ENCODE data around the gene PNPLA7.
"Not testable (repeated sequence)": the region's sequence is repeated elsewhere in the genome, so short reads cannot be mapped to it uniquely, and the experiment has no call there.

PNPLA7 gene

GRCh38 chr9:137480686-137481683 lies 69.2 kb downstream of the PNPLA7 start:
- no peak for DNase-seq (ENCODE audit: low read depth, low spot score)

DNA sequence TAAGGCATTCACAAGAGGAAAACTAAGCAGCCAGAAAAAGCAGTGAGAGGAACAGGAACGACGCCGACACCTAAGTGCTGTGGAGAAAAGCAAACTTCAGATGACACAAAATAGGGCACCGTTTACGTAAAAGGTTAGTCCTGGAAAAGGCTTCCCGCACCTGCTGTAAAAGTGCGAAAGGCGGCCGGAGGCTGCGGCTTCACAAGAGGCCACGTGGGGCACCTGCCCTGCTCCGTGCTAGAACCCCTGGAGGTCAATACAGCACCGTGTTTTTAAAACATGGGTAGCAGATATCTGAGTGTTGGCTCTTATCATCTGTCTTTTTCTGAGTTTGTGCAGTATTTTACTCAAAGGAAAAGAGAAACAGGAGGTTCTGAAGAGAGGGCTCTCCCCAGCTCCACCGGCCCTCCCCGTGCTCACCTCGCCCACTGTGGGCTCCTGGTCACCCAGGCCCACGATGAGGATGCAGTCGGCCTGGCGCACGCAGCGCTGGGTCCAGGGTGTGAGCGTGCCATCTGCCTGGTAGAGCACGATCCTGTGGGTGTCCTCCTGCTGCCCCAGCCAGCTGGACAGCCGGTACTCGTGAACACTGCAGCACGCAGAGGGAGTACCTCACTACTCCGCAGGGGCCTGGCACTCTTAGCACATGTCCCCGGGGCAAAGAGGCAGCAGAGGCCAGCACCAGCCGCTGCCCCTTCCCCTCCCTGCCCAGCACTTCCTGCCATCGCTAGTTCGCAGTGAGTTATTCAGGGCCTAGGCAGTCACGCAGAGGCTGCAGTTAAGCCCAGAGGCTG lies 70.1 kb downstream of the PNPLA7 start:
- no peak for DNase-seq (ENCODE audit: low read depth, low spot score)

DNA sequence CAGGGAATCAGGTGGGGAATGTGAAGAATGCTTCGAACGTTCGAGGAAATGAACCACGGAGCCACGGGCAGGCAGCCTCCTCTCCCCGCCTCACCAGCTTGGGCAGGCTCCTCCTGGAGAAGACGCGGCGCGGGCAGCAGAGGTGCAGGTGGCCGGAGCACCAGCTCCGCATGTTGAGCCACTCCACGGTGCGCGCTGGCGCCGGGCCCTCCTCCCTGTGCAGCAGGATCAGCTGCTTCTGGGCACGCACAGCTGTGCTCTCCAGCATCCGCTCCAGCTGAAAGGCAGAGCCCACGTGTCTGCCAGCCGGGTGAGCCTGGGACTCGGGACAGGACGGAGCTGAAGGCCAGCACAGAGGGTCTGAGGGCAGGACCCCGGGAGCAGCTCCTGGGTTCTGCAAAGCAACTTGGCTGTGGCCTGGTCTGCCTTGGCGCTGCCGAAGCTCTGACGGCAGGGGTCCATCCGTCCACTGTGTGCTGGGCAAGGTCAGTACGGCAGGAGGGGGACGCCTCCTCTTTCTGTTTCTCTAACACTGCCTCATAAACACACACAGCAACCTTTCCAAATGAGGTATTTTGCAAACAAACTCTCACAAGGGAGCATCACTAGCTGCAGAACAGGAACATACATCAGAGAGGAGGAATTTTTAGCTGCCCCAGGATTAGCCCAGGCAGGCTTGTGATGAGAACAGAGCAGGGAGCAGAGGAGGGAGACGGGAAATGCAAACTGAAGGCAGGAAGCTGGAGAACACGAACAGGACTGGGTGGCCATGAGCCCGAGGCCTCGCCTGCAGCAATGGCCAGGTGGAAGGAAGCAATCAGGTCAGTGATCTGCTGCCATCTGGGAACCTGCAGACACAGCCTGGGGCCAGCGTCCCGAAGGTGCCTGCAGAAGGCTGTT lies 71.0 kb downstream of the PNPLA7 start:
- DNase-seq (ENCODE audit: low read depth, low spot score), result peak; percentile 86

GRCh38 chr9:137478613-137478961 lies 71.6 kb downstream of the PNPLA7 start:
- DNase-seq (ENCODE audit: low read depth, low spot score), result no peak

GRCh38 chr9:137477778-137478612 lies 72.2 kb downstream of the PNPLA7 start:
- DNase-seq (ENCODE audit: low read depth, low spot score), result no peak

GRCh38 chr9:137476856-137477255 lies 73.3 kb downstream of the PNPLA7 start:
- no peak for DNase-seq (ENCODE audit: low read depth, low spot score)

DNA sequence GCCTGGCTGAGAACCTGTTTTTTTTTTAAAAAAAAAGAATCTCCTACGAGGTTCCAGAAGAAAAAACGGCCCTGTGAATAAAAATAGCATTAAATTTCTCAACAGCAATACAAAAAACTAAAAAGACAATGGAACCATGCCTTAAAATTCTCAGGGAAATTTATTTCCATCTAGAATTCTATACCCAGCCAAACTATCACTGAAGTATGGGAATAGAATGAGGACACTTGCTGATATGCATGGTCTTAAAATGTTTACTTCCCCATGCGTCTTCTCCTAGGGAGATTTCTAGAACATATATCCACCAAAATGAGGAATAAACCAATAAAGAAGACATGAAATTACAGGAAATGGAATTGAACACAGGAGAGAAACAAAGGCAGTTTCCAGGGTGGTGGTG lies 74.5 kb downstream of the PNPLA7 start:
- no peak for DNase-seq (ENCODE audit: low read depth, low spot score)

DNA sequence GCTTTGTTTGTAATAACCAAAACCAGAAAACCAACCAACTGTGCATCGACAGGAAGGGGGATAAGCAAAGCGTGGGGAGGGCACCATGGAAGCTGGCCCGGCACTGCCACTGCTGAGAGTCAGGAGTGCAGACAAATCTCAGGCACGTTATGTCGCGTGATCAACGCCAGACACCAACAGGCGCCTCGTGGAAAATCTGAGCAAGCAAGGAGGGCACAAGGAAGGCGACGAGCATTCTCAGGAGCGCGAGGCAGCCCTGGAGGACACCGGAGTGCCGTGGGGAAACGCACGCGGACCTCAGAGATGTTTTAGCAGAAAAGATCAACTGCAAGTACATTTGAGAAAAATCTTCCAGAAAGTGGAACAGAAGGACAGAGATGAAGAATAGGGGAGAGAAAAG lies 75.9 kb downstream of the PNPLA7 start:
- no peak for DNase-seq (ENCODE audit: low read depth, low spot score)

DNA sequence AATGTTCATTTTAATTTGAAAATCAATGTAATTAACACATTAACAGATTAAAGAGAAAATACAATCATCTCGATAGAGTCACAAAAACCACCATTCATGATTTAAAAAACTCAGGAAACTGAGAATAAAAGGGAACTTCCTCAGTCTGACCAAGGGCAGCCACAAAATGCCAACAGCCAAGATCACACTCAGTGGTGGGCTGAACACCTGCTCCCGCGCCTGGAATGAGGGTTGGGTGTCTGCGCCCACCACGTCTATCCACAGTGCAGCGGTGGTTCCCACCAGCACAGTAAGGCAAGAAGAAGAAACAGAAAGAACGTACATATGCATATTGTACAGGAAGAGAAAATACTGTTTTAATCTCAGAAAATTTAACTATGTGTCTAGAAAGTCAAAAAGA lies 79.4 kb downstream of the PNPLA7 start:
- no peak for DNase-seq (ENCODE audit: low read depth, low spot score)

GRCh38 chr9:137467896-137468295 lies 82.3 kb downstream of the PNPLA7 start:
- no peak for DNase-seq (ENCODE audit: low read depth, low spot score)

GRCh38 chr9:137467161-137467581 lies 83.0 kb downstream of the PNPLA7 start:
- no peak for DNase-seq (ENCODE audit: low read depth, low spot score)

- DNase-seq (ENCODE audit: low read depth, low spot score), result not testable (repeated sequence)
Observed at GRCh38 chr9:137466389-137467085, 83.7 kb downstream of the PNPLA7 start.

GRCh38 chr9:137465720-137466388 lies 84.3 kb downstream of the PNPLA7 start:
- no peak for DNase-seq (ENCODE audit: low read depth, low spot score)

GRCh38 chr9:137465000-137465719 lies 85.0 kb downstream of the PNPLA7 start:
- no peak for DNase-seq (ENCODE audit: low read depth, low spot score)

DNA sequence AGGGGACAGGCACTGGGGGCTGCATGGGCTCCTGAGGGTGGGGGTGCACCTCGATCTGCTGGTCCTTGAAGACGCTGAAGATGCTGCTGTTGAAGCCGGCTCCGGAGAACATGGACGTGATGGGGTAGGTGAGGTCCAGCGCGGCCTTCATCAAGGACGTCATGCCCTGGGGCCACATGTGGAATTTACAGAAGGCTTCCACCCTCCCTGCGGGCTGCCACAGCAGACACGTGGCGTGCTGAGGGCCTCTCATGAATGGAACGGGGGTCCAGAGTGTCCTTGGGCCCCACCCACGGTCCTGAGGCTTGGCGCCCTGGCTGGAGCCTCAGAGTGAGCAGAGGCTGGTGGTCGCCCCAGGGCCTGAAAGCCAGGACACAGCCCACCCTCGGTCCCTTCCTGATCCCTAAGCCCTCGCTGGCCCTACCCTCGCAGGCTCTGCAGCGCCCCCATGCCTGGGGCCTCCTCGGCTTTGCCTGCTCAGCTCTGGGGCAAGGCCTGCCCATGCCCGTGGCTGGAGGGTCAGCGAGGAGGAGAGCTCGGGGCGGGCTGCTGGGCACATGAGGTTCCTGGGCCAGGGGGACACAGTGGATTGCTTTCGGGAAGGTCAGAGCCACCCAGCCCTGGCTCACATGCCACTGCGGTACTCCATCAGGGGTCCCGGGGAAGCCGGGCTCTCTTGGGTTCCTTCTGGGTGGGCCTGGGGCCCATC lies 85.8 kb downstream of the PNPLA7 start:
- DNase-seq (ENCODE audit: low read depth, low spot score), result no peak

GRCh38 chr9:137463931-137464290 lies 86.3 kb downstream of the PNPLA7 start:
- no peak for DNase-seq (ENCODE audit: low read depth, low spot score)

DNA sequence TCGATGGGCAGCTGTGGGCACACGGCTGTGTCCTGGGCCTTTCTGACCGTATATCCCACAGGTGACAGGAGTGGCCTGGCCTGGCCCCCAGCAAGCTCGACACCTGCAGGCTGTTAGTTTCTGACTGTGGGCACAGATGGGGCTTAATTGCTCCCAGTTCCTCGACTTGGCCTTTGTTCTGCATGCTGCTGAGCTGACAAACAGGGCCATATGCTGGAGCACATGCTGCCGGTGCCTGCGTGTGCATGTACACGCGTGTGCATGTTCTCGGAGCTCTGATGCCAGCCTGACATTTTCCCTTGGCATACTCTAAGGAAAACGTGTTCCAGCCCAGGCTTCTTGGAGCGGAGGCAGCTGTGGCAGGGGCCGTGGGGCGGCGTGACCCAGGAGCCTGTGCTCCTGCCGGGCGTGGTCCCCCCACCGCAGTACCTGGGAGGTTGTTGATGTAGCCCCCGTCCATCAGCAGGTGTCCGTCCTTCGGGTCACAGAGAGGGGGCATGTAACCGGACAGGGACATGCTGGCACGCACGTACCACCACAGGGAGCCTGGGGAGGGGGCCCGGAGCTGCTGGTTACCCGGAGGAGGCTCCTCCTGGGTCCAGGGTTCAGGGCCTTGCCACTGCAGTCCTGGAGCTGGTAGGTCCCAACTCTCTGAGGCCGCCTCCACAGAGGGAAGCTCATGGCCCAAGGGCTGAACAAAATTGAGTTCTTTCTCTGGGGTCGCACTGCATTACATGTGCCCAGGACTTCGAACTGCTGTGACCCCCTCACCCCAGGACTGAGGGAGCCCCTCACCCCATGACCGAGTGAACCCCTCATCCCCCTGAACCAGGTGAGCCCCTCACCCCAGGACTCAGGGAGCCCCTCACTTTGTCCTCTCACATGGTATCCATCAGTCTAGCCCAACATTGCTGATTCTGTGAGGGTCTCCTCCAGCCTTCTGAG lies 86.9 kb downstream of the PNPLA7 start:
- DNase-seq (ENCODE audit: low read depth, low spot score), result no peak

All from smooth muscle cell of the brain vasculature (primary cell).